ENCODE measurements around the gene ZNF511. TPM values are rescaled to one million over a fixed set of nuclear protein-coding genes. Genes with fewer than 3 reads are reported as not detected.
A peak's percentile ranks its signal among the peaks of the same experiment; 100 is the strongest.
"Not testable (repeated sequence)": the region's sequence is repeated elsewhere in the genome, so short reads cannot be mapped to it uniquely, and the experiment has no call there.

The ZNF511 gene
- total RNA-seq, 4 donors from 2014 or later, result 16.1 to 26.7 (median 17.7) TPM

- intact Hi-C loops (cut with DNase I), result no loop called here
- peaks cover 0 to 29% (median 0%) of the 10 kb centered on the region in 4 donors for H3K27me3 ChIP-seq
- peaks cover 0 to 22% (median 0%) of the 10 kb centered on the region in 3 donors for H3K36me3 ChIP-seq
- 78 to 100% methylated on average over 2 to 4 of the region's 9 CpGs for WGBS, 2 donors
- peaks cover 5 to 12% (median 5%) of the 10 kb centered on the region in 3 donors for H3K4me1 ChIP-seq
- no peak for TF ChIP-seq CTCF (IDR thresholded peaks at IDR 0.05)
- no peak for TF ChIP-seq POLR2A (IDR thresholded peaks at IDR 0.05)
- no peak overlapping the region for H3K27ac ChIP-seq
- no peaks in the 10 kb centered on the region for H3K9me3 ChIP-seq
- no peak for DNase-seq
- H3K4me3 ChIP-seq, result no peak overlapping the region
Observed at GRCh38 chr10:133316266-133316665, 7.6 kb downstream of the ZNF511 start.

GRCh38 chr10:133316732-133317131 lies 8.0 kb downstream of the ZNF511 start:
- intact Hi-C loops (cut with DNase I), result no loop called here
- 83 to 100% methylated on average over 1 to 6 of the region's 7 CpGs for WGBS, 2 donors
- H3K9me3 ChIP-seq, result no peaks in the 10 kb centered on the region
- H3K4me3 ChIP-seq, result no peak overlapping the region
- H3K27ac ChIP-seq, result no peak overlapping the region
- no peak for DNase-seq
- TF ChIP-seq POLR2A (IDR thresholded peaks at IDR 0.05) (no peak), CTCF (IDR thresholded peaks at IDR 0.05) (no peak)
- H3K4me1 ChIP-seq, result peaks cover 5 to 12% (median 5%) of the 10 kb centered on the region in 3 donors
- peaks cover 0 to 32% (median 0%) of the 10 kb centered on the region in 4 donors for H3K27me3 ChIP-seq
- H3K36me3 ChIP-seq, result peaks cover 0 to 17% (median 0%) of the 10 kb centered on the region in 3 donors

GRCh38 chr10:133318494-133319127 lies 9.9 kb downstream of the ZNF511 start:
- Histone ChIP-seq H3K27me3 (peaks cover 0 to 32% (median 0%) of the 10 kb centered on the region in 4 donors), H3K4me3 (peak overlapping the region; percentile 10 to 64 (median 32)), H3K9me3 (no peaks in the 10 kb centered on the region), H3K27ac (no peak overlapping the region), H3K36me3 (no peaks in the 10 kb centered on the region), H3K4me1 (peaks cover 5 to 12% (median 5%) of the 10 kb centered on the region in 3 donors)
- no peak for DNase-seq
- intact Hi-C loops (cut with DNase I), result no loop called here
- WGBS, 2 donors, result no CpG with 5 or more reads among the region's 51 CpGs
- TF ChIP-seq CTCF (IDR thresholded peaks at IDR 0.05), result peak; percentile 58 to 78 (median 68)
- no peak for TF ChIP-seq POLR2A (IDR thresholded peaks at IDR 0.05)

- intact Hi-C loops (cut with DNase I); H3K27ac ChIP-seq; H3K4me3 ChIP-seq; H3K9me3 ChIP-seq; H3K36me3 ChIP-seq; DNase-seq: not testable (repeated sequence)
- Histone ChIP-seq H3K27me3 (peaks cover 7 to 53% (median 11%) of the 10 kb centered on the region in 4 donors), H3K4me1 (peaks cover 15 to 28% (median 21%) of the 10 kb centered on the region in 3 donors)
- WGBS, 2 donors, result 96% methylated on average over 4 to 6 of the region's 6 CpGs
Observed at GRCh38 chr10:133320852-133321422, 12.2 kb downstream of the ZNF511 start.

GRCh38 chr10:133322064-133322709 lies 13.5 kb downstream of the ZNF511 start:
- WGBS, 2 donors, result 74 to 77% methylated on average over 11 to 12 of the region's 14 CpGs
- H3K4me3 ChIP-seq; H3K9me3 ChIP-seq; DNase-seq; intact Hi-C loops (cut with DNase I); H3K36me3 ChIP-seq; H3K27ac ChIP-seq: not testable (repeated sequence)
- Histone ChIP-seq H3K27me3 (peaks cover 15 to 65% (median 21%) of the 10 kb centered on the region in 4 donors), H3K4me1 (peaks cover 18 to 37% (median 23%) of the 10 kb centered on the region in 3 donors)
